ENCODE results near the gene PRKAG2.

The PRKAG2 gene

DNA sequence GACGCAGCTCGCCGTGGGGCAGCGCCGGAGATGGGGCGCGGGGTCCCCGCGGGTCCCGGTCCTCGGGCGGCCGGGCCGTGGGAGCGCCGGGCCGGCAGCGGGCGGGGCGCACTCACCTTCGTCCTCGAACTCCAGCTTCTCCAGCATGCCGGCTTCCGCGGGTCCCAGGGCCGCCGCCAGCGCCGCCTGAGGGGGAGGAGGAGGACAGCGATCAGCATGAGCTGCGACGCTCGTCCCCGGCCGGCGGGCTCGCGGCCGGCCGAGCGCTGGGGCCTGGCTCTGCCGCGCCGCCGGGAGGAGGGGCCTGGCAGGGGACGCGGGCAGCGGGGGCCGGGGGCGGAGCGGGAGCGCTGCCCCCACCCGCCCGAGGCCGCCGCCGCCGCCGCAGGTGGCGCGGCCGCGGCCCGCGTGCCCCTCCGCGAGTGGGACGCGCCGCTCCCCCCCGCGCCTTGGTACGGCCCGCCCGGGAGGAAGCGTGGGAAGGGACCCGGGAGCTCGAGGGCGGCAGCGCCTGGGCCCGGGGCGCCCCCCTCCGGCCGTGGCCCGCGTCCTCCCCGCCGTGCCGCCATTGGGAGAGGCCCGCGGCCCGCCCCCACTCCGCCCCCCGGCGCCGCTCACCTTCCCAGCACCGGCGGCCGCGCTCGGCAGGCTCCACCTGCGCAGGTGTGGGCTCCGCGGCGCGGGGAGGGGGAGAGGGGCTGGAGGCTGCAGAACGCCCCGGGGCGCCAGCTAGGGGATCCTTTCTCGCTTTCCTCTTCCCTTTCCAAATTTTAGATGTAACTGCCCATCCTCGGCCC is 244.8 kb downstream of the PRKAG2 start:
- peak; percentile 70 to 87 (median 82) for DNase-seq

DNA sequence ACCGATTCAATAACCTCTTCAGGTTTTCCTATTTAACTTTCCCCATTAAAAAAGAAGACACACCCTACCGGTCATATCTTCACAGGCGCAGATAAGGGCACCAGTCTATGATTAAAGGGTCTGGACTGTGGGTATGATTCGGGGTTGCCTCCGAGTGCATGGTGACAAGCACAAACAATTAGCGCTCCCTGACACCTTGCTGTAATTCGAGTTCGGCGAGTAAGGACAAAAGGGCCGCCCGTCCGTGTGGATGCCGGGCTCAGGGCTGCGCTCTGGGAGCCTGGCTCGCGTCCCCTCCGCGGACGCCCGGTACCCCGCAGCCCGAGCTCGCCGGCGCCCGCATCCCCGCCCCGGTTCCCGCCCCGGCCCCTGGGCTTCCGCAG is 245.4 kb downstream of the PRKAG2 start:
- DNase-seq = peak in 1 of 4 experiments; percentile 37

DNA sequence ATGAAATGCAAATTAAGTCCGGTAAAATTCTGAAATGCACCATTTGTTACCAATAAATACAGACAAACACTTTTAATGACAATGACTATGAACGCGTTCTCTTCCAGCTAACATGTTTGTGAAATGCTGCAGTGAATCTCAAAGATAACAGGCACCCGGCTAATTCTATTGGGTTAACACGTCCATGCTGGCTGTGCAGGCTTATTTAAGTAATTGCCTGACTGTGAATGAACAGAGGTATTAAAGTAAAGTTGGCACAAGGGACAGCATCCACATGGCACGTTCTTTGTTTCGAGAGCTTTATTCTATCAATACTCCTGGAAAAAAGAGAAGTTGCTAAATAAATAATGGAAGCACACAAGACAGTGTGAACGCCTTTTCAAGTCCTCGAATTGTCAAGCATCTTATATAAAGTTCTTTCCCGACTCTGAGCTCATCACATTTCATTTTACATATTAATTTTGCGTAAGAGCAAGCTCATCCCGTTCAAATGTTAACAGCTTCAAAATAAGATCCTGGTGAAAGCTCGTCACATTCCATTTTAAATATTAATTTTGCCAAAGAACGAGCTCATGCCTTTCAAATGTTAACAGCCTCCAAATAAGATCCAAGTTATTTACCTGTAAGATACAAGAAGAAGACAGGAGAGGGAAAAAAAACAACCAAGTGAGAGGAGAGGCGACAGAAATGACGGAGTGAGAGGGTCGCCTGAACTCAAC is 245.9 kb downstream of the PRKAG2 start:
- DNase-seq = no peak

DNA sequence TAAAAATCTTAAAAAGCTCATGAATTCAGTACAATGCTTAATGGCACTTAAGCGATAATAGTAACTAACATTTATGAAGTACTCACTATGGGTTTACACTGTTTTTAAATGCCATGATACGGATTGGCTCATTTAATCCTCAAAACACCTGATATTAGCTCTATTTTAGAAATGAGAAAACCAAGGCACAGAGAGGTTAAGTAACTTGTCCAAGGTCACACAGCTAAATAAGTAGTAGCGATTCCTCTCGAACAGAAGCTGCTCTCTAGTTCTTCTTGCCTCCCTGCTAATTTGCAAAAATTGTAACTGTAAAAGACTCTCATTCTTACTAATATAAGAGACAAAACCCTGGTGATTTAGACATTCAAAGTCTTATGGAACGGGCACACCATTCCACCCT is 246.6 kb downstream of the PRKAG2 start:
- no peak for DNase-seq

DNA sequence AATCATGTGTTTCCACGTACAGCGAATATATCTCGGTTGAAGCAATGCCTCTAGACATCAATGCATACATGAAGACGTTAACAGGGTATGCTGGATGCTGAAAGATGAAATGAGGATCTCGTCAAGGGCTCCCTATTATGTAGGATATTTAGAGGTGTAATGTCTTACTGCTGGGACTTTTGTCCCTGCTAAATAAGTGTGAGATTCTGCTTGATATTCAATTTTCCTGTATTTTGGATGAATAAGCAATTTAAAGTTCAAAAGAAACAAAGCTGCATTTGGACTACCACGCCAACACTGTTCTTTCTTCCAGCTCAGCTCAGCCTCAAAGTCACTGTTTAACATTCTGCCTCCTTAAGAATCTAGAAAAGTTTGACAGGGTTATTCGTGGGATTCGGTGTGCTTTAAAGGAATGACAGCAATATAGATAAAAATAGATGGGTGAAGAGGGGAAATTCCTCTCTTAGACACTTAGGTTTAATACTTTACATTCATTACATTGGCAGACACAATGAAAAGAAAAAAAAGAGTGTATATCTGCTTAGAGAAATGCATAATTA is 247.1 kb downstream of the PRKAG2 start:
- no peak for DNase-seq

DNA sequence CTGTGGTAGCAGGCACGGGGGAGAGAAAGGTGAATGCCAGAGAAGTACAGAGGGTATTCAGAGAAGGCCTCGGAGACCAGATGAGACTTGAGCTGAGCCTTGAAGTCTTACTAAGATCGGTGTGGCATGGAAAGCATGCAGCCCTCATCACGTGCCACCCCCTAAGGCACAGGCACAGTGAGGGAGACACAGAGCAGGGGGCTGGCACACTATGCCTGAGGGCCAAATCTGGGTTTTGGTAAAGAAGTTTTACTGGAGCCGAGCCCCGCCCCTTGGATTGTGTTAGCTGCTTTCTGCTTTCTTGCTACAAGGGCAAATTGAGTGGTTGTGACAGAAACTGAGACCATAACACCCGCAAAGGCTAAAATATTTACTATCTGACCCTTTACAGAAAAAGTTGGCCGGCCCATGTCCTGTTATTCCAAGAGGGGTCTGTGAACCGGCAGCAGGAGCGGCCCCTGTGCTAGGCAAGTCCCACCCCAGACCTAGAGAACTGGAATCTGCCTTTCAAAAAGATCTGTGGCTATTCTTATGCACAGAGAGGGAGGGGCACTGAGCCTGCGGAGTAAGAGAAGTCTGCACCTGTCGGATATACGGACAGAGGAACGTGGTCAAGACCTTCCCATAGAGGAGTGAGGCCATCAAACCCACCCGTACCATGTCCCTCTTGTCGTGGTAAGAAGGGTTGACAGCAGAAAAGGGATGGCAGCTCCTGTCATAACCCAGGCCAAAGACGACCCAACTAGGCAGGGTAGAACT is 247.9 kb downstream of the PRKAG2 start:
- DNase-seq = no peak

DNA sequence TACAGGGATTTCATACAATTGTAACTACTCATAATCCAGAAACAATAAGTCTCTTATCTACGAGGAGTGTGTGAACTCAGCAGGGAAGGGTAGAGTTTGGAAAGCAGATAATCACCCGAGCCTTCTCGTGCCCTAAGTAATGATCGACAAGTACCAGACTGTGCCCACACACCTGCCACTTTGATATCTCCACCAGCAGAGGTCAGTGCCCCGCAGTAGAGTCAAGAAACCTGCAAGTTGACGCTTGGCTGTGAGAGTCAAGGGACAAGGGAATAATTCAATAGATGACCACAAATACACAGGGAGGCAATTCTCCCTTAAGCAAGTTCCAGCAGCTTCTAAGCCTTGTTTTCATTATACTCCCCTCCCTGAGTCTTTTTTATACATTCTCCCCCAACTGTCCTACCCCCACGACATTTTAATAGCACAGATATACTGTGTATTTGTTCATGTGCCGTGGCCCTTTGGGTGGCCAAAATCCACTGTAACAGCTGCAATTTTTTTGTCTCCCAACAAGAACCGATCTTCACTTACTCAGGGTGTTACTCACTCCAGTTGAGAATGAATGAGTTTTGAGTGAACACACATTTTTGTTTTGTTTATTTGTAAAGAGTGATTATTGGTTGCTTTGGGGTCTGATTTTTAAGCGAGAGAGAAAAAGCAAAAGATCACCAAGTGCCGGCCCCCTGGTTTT is 250.3 kb downstream of the PRKAG2 start:
- no peak for DNase-seq

DNA sequence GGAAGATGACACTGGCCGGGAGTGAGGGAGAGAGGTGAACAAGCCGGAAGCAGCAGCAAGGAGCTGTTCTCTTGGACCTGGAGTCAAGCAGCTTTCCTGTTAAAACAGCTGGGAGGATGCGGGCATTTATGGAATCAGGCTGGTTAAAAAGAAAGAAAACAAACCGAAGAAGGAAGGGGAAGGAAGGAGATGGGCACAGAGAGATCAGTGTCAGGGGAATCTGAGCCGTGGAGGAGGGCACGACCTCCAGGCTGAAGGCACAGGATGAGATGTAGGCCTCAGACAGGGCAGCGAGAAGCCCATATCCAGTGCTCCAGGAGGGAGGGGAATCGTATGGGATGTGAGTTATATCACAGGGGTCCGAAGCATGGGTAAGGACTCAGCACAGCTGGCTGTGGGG is 251.3 kb downstream of the PRKAG2 start:
- no peak for DNase-seq

DNA sequence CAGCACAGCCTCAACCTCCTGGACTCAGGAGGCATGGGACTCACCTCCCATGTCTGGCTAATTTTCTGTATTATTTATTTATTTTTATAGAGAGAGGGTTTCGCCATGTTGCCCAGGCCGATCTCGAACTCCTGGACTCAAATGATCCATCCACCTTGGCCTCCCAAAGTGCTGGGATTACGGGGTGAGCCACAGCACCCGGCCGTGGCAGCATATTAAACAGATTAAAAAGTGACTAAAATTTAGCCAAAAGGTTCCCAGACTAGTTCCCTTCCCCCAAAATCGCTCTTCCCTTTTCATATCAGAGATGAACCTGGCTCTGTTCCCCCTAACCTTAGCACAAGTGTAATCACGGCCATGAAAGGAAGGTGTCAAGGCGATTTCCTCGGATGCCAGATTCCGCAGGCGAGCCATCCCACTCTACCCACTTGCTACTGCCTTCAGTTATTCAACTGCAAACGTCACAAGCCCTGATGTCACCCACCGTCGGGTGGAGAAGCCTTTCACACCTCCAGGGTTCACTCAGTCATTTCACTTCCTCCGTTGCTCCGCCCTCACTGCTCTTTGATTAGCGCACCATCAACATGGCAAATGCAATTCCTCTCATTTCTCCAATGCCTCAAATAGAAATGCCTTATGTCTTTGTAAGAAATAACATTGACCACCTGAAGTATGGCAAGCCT is 252.5 kb downstream of the PRKAG2 start:
- DNase-seq = no peak

DNA sequence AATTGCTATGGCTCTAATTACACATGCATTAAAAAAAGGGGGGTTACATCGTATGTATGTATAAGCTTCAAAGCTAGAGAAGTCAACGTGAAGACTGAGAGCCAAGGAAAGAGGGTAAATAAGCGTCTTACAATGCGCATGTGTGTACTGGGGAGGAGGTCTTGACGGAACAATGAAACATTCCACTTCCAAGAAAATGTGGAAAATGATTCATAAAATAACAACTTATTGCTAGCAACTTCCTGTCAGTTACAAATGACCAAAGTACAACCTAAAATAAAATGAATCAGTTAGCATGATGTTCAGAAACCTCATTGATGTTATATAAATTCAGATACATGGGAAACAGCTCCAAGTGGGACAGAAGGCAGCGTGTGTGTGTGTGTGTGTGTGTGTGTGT is 253.1 kb downstream of the PRKAG2 start:
- DNase-seq = no peak

DNA sequence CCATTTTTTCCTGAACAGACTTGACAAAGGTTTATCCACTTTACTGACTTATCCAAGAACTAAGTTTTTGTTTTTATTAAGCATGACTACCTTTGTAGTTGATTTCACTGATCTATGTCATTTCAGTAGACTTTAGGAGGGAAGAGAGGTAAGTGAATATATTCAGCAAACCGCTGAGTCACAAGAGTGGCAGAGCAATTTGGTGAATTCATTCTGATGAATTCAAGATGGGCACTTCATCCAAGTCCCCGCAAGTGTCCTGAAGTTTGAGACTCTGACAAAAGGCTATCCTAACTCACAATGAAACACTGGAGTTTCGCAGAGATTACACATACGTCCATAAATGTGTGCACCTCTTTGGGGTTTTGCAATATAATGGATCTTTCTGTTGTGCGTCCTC is 255.0 kb downstream of the PRKAG2 start:
- no peak for DNase-seq

DNA sequence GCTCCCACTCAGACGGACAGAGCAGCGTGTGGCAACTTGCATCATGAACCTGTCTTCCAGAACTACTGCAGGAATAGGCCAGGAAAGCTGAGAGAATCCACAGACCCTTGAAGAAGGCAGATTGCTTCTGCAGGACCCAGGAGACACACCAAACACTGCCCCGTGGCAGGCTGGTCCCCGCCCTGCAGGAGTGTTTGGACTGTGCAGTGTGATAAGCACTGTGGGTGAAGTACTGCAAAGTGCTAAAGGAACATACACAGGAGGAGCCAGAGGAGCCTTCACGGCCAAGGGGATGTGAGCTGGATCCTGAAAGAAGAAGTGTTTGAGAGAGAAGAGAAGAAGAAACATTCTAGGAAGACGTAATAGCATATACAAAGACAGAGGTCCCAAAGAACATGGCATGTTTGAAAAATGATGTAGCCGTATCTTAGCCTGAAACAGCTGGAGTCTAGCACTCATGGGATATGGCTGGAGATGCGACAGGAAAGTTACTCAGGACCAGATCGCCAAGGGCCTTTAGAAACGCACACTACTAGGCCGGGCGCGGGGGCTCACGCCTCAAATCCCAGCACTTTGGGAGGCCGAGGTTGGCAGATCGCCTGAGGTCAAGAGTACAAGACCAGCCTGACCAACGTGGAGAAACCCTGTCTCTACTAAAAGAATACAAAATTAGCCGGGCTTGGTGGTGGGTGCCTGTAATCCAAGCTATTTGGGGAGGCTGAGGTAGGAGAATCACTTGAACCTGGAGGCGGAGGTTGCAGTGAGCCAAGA is 260.3 kb downstream of the PRKAG2 start:
- no peak for DNase-seq

DNA sequence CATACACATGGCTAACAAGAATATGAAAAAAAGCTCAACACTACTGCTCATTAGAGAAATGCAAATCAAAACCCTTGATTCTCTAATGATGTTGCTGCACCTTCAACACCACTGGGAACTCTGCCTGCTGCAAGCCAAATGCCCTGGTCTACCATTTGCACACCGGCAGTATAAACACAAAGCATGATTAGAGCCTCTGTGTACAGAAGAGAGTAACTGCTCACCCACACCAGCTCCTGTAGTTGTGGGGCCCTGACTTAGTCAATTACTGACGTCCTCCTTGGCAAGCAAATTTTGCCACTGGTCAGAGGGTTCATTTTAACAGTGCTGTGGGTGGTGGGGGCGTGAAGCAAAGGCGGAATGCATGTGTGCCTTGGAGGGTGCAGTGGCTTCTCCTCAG is 261.1 kb downstream of the PRKAG2 start:
- DNase-seq = no peak

DNA sequence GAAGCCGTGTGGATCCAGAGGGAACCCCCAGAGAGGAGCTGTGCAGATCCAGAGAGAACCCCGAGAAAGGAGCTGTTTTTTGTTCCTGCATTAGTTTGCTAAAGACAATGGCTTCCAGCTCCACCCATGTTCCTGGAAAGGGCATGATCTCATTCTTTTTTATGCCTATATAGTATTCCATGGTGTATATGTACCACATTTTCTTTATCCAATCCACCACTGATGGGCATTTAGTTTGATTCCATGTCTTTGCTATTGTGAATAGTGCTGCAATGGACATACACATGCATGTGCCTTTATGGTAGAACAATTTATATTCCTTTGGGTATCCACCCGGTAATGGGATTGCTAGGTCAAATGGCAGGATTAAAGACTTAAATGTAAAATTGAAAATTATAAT is 261.9 kb downstream of the PRKAG2 start:
- DNase-seq = no peak

DNA sequence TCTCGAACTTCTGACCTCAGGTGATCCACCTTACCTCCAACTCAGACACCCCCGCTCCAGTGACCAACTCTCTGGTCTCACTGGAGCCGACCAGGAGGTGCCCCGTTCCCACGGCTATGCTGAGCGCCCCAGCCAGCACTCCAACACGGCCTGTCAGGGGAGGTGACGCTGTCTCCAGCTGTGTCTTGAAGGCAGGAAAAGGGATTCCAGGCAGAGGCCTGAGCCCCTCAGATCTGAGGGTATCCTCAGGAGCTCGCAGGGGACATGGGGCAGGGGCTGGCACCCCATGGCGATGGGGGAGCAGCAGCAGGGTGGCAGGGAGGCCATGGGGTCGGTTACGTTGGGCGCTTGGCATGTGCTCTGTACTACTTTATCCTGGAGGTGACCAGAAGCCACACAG is 262.9 kb downstream of the PRKAG2 start:
- DNase-seq = no peak

DNA sequence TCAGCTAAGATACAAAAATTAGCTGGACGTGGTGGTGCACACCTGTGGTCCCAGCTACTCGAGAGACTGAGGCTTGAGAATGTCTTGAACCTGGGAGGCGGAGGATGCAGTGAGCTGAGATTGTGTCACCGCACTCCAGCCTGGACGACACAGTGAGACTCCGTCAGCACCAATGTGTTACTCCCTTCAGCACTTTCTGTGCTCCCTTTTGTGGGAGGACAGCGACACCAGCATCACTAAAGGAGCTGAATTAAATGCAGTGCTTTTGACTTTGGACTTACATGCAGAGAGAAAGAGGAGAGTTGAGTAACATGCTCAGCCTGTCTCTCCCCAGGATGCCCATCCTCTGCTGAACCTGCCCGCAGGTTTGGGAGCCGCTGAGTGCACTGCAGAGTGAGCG is 265.0 kb downstream of the PRKAG2 start:
- no peak for DNase-seq

DNA sequence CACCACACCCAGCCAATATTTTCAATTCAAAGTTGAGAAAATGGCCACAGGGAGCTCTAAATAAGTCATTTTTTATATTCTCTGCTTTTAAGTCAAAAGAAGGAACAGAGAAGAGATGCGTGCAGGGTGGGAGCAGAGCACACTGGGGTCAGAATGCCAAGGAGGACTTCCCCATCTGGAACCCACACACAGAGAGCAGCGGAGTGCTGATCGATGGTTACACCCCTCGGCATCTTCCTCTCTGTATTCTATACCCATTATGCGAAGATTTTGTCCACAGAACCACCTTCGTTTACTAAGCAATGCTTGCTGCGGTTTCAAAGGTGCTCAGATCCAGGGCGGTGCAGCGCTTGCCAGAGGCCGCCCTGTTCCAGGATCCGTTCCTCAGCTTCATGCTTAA is 265.9 kb downstream of the PRKAG2 start:
- no peak for DNase-seq

DNA sequence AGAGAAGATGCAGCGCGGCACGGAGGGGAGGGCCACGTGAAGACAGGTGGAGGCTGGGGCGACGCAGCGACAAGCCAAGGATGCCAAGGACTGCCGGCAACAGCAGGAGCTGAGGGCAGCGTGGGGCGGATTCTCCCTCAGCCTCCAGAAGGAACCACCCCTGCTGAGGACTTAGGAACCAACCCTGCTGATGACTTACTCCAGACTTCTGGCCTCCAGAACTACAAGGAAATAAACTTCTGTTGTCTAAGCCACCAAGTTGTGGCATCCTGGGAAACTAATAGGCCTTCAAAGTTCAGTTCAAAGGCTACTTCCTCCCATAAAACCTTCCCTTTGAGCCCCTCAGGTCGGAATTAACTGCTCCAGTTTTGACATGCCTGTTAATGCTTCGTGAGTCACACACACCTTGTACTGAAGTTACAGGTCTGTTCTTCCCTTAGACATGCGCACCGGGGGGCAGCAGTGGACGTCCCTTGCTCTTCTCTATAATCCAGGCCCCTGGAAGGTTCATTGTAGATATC is 268.8 kb downstream of the PRKAG2 start:
- no peak for DNase-seq

DNA sequence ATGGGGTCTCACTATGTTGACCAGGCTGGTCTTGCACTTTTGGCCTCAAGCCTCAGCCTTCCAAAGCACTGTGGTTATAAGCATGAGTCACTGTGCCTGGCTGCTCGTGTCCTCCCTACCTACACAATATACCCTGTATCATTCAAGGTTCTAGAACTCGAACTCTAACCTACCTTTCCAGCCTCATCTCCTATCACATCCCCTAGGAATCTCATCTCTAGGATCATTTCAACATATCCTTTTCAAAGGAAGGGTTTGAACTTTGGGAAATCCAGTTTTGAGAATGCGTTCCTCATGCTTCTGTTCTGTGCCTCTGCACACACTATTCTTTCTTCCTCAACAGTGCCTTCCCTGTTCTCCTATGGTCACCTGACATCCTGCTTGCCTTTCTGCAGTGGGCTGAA is 269.4 kb downstream of the PRKAG2 start:
- no peak for DNase-seq

DNA sequence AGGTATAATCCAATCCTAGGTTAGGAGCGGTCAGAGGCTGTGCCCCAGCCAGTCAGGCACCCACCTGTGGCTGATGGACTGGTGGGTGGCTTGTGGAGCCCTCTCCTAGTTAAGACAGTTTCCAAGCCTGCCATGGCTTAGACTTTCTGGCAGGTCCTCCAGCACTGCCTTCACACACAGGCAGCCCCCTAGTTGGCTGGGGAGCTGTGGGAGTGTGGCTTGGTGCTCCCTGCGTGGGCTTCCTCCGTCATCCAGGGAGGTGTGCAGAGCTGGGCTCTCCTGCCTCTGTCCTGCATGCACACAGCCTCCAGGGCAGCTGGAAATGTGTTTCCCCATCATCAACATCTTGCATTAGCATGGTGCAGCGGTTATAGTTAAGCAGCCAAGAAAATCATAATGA is 273.0 kb downstream of the PRKAG2 start:
- no peak for DNase-seq

All from activated CD4-positive, CD25-positive, alpha-beta regulatory T cell (primary cell).